Measurements from ENCODE around the gene TLNRD1. TPM values are rescaled to one million over a fixed set of nuclear protein-coding genes. Genes with fewer than 3 reads are reported as not detected.

Gene TLNRD1
- total RNA-seq, 1 experiment from 2014 or later = 19.3 TPM

- Histone ChIP-seq H3T11ph (ENCODE audit: low read length) (no peak overlapping the region), H2AK5ac (ENCODE audit: insufficient read length, low read length) (no peak overlapping the region), H3K4ac (ENCODE audit: low read depth, low read length) (no peak overlapping the region), H3K9me3 (ENCODE audit: control insufficient read depth, low read depth, low read length) (no peaks in the 10 kb centered on the region), H4K8ac (replicated peaks; ENCODE audit: insufficient read length, low read depth, low read length) (no peak overlapping the region), H4K20me1 (ENCODE audit: control insufficient read depth, insufficient read depth, insufficient read length) (no peaks in the 10 kb centered on the region), H2BK12ac (ENCODE audit: insufficient read length, low read depth, low read length) (no peak overlapping the region), H3K56ac (ENCODE audit: insufficient read length, low read depth, low read length) (no peak overlapping the region), H3K27ac (ENCODE audit: insufficient read length, low read depth, low read length) (no peak overlapping the region), H3K14ac (ENCODE audit: insufficient read depth, low read length) (no peak overlapping the region), H3K9ac (ENCODE audit: extremely low read depth, insufficient read length, low read length) (no peak overlapping the region), H2AFZ (ENCODE audit: low read length) (no peak overlapping the region), H3K18ac (ENCODE audit: insufficient read length, low read depth, low read length) (no peak overlapping the region), H2BK120ac (ENCODE audit: low read depth, low read length, poor library complexity, severe bottlenecking) (no peak overlapping the region), H2BK5ac (ENCODE audit: insufficient read length, low read length) (no peak overlapping the region), H3K79me1 (ENCODE audit: insufficient read depth, low read depth, low read length, poor library complexity, severe bottlenecking) (no peaks in the 10 kb centered on the region), H4K5ac (ENCODE audit: insufficient read length, low read depth, low read length) (no peak overlapping the region), H3K4me1 (ENCODE audit: insufficient read depth, low read length) (no peaks in the 10 kb centered on the region), H3K4me2 (ENCODE audit: insufficient read depth, insufficient read length, low read length) (no peak overlapping the region), H3K27me3 (ENCODE audit: insufficient read depth, low read length) (no peaks in the 10 kb centered on the region), H2BK20ac (ENCODE audit: low read depth, low read length, poor library complexity, severe bottlenecking) (no peak overlapping the region), H2BK15ac (ENCODE audit: low read depth, low read length) (no peak overlapping the region), H4K91ac (ENCODE audit: insufficient read length, low read depth, low read length) (no peak overlapping the region), H3K23ac (ENCODE audit: insufficient read length, low read depth, low read length) (no peak overlapping the region), H3K79me2 (ENCODE audit: insufficient read depth, low read length) (no peaks in the 10 kb centered on the region), H3K23me2 (ENCODE audit: insufficient read length, low read depth, low read length, poor library complexity, severe bottlenecking) (no peaks in the 10 kb centered on the region)
- Mint-ChIP-seq H3K9me3 (no peaks in the 10 kb centered on the region), H3K36me3 (ENCODE audit: insufficient read depth in 1 of 3, low read depth in 3 of 3) (no peaks in the 10 kb centered on the region), H3K4me3 (no peak overlapping the region), H3K27ac (no peak overlapping the region), H3K4me1 (no peaks in the 10 kb centered on the region; a peak in 1 of 4 replicates), H3K27me3 (ENCODE audit: low read depth) (no peaks in the 10 kb centered on the region; the same call in 1 of the 2 replicates)
- no peak for DNase-seq
- no peak for TF ChIP-seq CTCF (conservative IDR thresholded peaks at IDR 0.05)
- no CpG with 5 or more reads among the region's 2 CpGs for WGBS (ENCODE audit: extremely low coverage, insufficient read length, low lambda C conversion rate)
These were observed 51.3 kb downstream of the TLNRD1 start for GRCh38 chr15:81052046-81052445.
